HG03066 (cell line): ENCODE data around the gene SNCA.

Experiments used
- ATAC-seq: cut with Tn5 transposase; IDR thresholded peaks from one replicate; pipeline ENCODE4 v1.9.1; 2021; ENCODE audit warnings: low read depth; ENCODE audit not compliant: unreplicated experiment

SNCA gene

DNA sequence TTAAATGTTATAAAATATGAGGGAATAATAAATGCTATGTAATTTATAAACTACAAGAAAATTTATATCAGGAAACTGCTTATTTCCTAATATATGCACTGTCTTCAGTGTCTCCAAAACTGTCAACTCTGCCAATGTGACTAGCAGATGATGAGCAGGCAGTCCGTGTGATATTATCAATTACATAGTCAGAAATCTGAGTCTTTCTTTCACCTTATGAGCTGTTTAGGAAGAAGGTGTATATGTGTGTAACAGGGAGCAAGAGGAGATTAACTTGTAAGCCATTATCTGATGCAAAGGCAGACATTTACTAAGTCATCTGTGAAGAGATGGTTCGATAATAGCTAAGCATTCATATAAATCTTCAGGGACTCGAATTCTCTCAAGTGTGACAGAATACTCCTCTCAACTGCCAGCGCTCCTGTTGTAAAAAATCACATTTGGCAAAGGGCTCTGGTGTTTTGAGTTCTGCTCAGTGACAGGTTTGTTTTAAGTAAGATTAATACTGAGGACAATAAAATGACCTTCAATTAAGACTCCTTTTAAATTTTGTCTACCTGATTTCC, 79.7 kb downstream of the SNCA start:
- no peak for ATAC-seq

DNA sequence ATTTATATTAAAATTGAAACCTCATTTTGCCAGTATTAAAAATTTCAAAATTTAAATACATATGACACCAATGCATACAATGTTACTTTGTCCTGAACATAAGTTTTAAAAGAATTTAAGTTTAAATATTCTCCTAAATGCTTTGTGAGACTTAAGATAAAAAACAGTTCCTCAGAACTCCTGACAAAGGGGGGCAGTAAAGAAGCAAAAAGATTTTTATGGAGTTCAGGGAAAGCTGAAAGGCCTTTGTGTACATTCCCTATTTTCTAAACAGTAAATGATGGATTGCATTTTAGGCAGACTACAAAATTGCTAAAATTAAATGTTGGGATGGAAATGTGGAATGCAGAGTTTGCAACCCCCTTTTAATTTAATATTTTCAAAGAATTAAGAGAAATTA, 81.7 kb downstream of the SNCA start:
- ATAC-seq, result no peak

DNA sequence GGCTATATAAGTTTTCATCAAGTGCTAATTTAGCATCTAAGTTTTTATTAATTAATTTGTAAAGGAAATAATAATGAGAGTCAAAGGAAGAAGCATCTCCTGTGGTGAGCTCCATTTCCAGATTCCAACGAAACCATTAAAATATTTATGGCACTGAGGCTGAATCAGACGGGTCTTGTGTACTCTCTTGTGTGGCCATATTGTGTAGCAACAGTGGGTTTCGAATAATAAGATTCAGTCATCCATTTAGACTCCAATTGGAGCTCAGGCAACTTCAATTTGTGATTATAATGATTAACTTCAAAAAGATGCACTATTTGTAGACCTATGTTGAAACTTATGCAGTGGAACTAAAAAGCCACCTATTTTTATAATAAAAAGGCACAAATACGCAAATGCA, 82.4 kb downstream of the SNCA start:
- no peak for ATAC-seq

DNA sequence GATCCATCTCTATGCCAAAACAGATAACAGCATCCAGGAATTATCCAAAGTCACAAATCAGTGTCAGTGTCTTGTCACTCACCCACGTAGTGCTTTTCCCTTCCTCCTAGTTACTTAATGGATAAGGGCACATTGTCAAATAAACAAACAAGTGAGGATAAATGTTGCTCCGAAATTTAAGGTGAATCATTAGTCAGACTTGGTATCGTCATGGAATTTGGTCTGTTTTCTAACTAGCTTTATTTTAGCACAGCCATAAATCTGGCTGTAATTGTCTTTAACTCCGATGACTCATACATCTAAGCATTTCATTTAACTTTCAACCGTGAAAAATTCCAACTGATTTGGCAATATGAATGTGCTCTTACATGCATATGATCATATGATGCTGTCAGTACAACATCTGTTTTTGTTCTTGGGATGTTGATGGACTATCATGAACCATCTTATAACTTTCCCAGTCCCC, 83.3 kb downstream of the SNCA start:
- no peak for ATAC-seq

DNA sequence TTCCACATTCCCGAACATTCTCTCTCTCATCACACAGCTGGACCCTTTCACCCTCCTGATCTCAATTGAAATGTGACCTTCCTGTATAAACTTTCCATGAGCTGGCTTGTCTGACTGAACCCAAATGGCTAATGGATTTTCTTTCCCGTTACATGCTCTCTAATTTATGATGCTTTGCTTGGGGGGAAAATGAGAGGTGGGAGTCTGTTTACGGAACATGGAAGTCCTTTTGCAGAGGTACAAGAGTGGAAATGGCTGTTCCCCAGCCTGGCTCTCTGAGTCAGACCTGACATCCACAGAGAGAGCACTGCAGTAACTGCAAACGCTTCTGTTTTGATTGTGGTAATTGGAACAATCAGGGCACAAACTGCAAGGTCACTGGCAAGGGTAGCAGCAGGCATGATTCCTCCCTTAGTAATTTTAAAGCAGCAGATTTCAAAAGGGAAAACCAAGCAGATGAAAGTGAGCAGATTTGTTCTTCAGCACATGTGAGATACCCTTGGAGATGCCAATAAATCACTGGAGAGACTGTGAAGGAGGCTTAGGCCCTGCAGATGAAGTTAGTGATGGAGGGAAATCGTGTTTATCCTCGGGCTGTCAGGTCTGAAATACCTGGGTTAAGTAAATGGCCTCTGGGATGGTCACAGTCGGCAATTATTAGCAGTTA, 83.9 kb downstream of the SNCA start:
- ATAC-seq, result no peak

DNA sequence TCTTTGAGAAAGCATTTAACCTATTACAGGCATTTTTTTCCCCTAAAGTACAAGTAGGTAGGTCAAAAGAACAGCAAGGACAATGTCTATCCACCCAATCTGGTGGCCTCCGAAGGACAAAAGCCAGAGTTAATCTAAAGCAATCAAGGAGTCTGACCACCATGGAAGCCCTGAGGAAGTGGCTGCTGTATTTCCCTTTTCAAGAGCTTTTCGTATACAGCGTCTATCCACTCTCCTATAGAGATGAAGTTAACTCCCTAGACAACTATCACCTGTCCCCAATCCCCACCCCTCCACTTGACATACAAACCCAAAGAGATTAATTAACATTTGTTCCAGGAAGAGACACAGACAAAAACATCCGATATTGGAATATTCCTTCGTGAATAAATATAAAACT, 85.5 kb downstream of the SNCA start:
- no peak for ATAC-seq

DNA sequence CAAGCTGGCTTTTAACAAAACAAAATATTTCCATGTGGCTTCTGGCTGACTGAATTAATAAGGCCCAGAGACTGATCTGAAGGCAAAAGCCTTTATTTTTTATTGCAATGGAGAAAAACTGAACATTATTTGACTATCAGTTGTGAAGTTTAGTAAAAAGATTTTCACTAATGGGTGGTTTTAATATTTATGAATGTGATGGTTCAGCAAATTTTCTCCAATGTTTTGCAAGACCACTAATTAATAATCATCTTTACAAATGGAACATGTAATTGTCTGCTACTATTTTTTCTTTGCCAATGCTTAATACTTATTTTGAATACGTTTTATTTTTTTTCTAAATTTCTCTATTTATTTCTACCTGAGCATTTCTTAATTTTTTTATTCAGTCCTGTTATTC, 90.6 kb downstream of the SNCA start:
- ATAC-seq, result no peak

DNA sequence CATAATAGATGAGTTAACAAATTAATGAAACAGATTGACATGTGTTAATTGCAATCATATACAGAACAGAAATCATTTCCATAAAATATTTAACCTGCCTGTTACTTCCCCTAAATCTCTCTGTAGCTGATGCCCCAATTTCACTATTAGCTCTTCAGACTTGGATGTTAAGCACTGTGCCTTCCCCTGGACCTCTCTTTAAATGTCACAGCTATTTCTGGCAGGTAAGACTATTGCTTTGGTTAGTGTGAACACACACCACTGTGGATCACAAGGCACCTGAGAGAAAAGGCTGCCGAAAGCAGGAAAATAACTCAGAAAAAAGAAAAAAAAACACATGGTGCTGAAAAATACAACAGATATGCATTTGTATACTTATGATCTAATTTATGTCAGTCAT, 91.3 kb downstream of the SNCA start:
- ATAC-seq, result no peak

DNA sequence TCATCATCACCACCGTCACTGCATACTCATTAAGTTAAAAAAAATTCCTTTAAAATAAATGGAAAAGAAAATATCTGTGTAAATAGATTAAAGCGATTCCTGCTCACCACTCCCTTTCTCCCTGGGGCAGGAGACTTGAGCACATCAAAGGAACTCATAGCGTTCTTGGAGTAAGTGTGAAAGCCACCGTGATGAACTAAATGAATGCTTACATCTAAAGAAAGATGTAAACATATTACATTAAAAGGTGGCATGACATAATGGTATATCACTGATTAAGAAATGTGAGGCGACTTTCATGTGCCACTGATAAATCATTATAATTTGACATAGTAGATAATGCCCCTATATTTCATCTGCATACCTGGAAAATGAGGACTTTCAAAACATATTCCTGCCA, 92.0 kb downstream of the SNCA start:
- no peak for ATAC-seq

DNA sequence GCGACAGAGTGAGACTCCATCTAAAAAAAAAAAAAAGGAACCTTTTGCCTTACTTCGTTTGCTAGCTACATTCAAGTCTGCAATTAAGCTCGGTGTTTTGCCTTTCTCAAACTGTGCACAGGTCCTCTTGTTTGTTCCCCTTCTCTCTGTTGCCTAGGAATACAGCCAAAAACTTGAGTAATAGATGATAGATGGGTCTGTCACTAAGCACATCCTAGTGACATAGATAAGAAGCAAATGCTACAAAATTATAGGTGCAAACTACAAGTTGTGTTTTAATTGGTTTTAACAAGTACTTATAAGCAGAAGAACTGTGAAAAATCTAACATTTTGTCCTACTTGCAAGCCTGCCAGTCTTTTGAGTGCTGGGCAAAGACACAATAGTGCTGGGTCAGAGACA, 95.2 kb downstream of the SNCA start:
- ATAC-seq, result no peak

DNA sequence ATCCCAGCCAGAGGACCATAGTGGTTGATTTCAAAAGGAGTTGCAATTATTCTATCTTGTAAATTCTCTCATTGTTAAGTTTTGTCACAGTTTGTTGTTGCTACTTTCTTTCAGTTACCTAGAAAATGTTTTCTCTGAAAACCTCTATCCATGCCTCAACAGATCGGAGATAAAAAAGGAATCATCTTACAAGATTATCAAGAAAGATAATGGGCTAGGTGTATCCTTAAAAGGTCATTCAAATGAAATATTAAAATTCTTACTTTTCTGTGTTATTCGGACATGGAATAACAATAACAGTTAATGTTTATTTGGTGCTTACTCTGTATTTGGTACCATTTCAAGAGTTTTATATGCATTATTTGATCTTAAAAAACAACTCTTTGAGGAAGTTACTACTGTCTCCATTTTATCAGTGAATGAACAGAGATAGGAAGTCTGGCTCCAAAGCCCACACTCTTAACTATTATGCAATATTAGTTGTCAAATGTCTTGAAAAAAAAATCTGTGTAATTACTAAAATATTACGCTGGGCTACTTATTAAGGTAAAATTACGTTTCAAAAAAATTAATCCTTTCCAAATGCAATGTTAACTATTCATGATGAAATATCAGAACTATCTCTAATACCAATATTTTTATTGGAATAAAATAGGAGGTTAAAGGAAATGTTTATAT, 97.5 kb downstream of the SNCA start:
- ATAC-seq, result no peak

DNA sequence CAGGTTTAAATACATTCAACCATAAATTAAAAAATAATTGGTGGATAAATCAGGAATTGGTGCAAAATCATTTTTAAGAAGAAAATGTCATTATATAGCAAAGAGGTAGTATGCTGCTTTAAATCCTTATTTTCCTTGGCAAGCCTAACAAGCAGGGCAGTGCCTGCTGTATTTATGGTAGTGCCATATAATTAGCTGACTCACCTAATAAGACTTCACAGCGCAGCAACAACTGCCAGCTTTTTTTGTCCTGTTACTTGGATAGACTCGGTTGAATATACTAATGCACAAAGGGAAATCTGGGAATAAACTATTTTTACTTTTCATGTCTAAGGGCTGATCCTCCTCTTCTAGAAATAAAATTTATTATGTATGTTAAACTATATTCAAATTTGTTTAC, 99.1 kb downstream of the SNCA start:
- no peak for ATAC-seq

DNA sequence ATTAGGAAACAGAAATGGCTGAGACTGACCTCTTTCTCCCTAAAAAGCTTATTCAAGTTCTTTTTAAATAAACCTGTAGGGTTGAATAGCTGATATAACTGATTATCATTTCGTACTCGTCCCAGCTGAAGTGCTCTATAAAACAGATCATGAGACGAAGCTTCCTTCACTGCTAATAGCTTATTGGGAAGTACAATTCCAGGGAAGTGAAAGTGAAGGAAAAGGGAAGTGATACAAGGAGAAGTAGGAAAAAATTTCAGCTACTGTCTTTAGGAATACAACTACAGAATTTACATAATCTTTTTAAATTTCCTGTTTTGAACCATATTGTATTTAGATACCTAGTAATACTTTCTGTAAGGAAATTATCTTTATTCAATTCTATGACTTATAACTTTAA, 103.0 kb downstream of the SNCA start:
- no peak for ATAC-seq

DNA sequence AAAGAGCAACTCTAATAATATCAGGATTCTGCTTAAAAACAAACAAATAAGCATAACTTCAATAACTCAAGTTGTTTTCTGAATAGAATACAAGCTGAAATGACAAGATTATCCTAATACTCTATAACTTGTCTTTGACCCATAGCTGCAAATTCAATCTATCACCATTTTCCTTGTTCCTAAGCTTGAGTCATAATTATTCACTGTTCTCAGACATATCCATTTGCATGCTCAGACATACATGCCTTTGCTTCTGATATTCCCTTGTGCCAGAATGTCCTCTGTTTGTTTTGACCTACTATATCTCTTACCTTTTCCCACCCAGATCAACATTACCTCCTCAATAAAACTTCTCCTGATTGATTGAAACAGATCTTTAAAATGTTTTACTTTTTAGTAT, 109.7 kb downstream of the SNCA start:
- ATAC-seq, result no peak

DNA sequence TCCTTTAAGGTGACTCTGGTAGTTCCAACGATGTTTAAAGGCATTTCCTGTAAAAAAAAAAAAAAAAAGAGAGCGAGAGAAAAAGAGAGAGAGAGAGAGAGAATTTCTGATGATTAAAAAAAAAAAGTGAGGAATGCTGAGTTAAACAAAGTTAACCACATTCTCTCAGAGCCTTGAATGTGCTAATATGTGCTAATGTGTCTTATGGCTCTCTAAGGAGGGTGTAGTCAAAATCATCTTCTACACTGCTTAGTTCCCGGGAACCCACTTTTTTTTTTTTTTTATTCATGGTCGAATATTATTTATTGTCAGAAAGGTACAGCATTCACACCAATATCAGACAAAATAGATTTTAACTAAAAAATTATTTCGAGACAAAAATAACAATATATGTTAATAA, 111.7 kb downstream of the SNCA start:
- ATAC-seq, result no peak

DNA sequence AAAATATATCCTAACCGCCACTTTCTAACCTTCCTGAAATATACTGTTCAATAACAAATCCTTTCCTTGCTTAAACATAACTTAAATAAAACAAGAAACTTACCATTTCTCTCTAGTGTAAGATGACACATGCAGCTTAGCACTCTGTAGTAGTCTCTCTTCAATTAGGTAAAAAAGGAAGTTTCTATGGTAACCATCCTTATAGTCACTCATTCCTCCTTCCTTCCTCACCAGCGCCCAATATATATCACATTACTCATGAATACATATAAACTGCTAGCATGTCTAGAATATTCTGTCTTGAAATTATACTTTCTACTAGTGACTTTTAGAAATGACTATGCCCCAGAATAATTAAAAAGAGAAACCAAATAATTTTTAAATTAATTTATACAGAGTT, 112.2 kb downstream of the SNCA start:
- ATAC-seq, result no peak

DNA sequence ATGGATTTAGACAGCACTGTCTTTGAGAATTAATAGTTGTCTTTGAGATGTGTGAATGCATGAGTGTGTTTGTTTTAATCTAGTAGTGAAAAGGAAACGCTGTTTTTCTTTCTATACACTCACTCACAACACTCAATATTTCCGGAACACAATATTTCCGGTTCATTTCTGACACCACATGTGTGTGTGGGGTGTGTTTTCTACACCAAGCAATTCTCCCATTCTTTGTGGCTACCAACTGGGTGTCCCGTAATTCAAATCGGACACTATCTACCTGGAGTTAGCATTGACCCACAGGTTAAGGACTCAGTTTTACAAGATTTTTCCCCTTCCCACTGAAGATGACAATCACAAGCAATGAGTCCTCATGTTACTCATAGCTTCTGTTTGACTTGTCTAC, 113.9 kb downstream of the SNCA start:
- ATAC-seq, result no peak

DNA sequence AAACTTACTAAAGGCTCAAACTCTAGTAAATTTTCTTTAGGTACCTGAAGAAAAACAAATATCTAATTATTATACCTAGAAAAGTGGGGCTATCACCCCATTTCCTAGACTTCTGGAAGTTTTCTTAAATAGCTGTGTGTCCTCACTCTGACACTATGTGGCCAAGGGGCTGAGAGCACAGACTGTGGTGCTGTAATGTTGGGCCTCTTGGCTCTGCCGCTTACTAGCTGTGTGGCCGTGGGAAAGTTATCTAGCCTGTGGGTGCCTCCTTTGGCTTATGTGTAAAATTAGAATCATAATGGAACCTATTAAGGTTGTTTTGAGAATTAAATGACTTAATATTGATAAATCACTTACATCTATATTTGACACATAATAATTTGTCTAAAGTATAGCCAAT, 114.4 kb downstream of the SNCA start:
- no peak for ATAC-seq

DNA sequence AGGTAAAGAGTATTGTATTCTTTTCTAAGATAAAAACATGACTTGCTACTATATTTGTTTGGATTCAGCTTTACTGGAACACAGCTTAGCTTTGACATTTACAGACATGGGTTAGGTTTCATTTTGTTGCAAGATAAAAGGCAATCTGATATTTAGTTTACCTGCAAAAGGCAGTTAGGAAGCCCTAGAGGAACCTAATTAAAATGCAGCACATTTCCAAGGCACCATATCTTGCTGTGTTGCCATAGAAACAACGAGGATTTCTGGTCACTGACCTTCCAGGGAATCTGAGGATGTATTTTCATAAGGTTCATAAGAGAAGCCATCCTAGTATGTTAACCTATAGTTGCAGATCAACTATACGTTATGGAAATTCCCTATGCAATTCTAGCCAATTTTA, 116.0 kb downstream of the SNCA start:
- ATAC-seq, result no peak

DNA sequence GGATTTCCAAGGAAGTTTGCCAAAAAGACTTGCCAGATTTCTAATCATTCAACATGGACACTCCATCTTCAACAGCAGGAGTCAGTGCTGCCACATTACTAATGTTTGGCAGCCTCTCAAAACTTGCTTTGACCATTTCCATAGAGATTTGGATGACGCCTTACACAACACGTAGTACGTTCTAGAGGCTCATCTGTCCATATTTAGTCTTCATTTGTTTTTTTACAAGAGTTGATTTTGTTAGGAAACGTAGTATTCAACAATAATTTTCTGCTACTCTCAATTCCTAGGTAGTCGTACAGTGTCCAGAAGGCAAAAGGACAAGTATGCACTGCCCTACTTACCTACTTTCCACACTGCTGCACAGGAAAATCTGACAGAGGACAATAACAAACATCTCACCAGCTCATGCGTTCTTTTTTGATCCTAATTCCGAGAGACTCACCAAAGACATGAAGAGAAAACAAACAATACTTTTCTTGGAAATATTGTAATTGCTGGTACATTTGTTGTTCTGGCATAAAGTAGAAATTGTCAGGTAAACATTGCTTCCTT, 117.3 kb downstream of the SNCA start:
- no peak for ATAC-seq

DNA sequence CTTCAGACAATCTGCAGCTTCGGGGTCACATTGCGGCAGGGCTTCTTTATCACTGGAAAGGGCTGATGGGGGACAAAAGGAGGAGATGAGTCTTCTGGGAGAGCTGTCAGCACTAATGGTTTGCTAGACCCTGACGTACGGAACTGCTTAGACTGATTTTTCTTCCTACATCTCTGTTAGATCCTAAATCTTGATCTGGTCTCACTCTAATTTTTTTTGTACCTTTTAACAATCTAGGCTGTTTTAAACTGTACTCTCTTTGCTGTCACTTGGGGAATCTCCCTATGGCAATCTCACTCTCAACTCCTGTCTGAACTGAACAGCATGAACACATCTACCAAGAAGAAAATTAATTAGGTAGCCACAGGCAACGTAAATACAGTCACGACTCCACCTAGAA, 120.1 kb downstream of the SNCA start:
- ATAC-seq, result no peak

DNA sequence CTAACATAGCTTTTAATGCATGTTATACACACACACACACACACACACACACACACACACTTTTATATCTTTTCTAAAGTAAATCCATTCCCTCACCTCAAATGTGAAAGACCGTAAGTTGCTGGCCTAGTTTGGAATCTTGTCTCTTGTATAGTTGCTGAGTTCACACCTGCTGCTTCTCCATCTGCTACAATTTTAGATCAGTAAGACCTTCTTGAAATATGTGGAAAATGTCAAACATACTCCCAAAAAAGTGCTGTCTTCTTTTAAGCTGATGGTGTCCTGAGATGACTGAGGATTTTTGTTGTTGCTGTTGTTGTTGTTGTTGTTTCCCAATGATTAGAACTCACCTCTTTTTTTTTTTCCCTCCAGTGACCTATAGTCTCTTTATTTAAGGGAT, 121.3 kb downstream of the SNCA start:
- ATAC-seq, result no peak
